Activated CD8-positive, alpha-beta memory T cell treated with anti-CD3 and anti-CD28 coated beads for 4 hours (primary cell): ENCODE results near the gene ZFYVE16.
A peak's percentile ranks its signal among the peaks of the same experiment; 100 is the strongest.
"Not testable (repeated sequence)": the region's sequence is repeated elsewhere in the genome, so short reads cannot be mapped to it uniquely, and the experiment has no call there.

Source experiments
- DNase-seq, 2 donors: peaks; one replicate each; pipeline ENCODE4 v3.0.0-alpha.2; 2020; ENCODE audit warnings: low read depth in 2 of 2

Gene ZFYVE16

DNA sequence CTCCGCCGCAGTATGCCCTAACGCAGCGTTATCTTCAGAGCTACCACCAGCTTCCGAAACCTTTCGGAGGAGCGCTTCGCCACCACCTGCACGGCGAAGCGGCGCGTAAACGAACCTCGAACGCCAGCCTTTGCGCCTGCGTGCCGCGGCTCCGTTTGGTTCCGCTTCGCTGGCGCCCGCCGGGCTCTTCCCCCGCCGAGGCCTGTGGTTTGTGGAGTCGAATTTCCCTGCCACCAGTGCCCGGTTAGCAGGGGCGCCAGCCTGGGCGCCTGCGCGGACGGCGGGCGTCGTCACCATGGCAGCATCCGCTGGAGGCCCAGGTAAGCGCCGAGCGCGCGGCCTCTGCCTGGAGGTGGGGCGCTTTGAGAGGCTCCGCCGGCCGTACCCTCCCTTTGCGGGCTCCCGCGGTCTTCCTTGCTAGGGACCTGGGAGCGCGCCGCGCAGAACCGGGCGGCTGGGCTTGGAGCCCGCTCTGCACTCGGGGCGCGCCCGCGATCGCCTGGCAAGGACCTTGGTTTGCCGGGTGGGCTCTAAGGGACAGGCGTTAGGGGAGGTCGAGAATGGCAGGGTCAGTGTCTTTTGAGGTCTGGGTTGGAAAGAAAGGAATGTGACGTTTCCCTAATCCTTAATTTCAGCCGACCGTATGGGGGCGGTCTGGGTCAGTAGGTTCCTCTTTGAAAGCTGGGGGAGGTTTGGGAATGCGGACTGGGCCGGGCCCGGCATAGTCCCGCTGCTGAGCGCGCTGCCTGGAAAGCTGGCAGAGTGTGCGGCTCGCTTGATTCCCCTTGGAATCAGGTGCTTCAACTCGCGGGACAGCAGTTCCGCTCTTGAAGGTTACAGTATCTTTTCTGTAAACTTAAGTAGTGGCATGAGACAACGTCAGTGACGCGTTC lies 80.2 kb downstream of the ZFYVE16 start, which contains the start of gene FAM151B:
Gene FAM151B (plus strand): TSS at position 272 of the 893 bp plus-strand sequence. CDS start 24 bp downstream, at position 296.
- peak; percentile 12 to 44 for DNase-seq

DNA sequence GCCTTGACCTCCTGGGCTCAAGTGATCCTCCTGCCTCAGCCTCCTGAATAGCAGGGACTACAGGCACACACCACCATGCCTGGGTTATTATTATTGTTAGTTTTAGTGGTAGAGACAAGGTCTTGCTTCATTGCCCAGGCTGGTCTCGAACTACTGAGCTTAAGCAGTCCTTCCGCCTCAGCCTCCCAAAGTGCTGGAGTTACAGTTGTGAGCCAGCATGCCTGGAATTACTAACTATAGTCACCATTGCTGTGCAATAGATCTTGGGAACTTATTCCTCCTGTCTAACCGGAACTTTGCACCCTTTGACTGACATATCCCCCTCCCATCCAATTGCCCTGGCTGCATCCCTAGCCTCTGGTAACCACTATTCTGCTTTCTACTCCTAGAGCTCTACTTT lies 83.4 kb downstream of the ZFYVE16 start:
- no peak for DNase-seq

DNA sequence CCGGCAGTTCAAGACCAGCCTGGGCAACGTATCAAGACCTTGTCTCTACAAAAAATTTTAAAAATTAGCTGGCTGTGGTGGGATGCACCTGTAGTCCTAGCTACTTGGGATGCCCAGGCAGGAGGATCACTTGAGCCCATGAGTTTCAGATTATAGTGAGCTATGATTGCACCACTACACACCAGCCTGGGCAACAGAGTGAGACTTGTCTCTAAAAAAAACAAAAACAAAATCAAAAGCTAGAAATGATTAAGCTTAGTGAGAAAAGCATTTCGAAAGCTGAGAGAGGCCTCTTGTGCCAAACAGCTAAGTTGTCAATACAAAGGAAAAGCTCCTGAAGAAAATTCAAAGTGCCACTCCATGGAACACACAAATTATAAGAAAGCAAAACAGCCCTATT lies 84.9 kb downstream of the ZFYVE16 start:
- no peak for DNase-seq

DNA sequence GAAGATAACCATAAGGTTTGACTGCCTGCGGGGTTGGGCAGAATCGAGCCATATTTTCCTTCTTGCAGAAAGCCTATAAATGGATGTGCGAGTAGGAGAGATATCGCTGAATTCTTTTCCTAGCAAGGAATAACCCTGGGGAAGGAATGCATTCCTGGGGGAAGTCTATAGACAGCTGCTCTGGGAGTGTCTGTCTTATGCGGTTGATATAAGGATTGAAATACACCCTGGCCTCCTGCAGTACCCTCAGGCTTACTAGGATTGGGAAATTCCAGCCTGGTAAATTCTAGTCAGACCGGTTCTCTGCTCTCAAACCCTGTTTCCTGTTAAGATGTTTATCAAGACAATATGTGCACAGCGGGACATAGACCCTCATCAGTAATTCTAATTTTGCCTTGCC lies 85.6 kb downstream of the ZFYVE16 start:
- DNase-seq = not testable (repeated sequence)

DNA sequence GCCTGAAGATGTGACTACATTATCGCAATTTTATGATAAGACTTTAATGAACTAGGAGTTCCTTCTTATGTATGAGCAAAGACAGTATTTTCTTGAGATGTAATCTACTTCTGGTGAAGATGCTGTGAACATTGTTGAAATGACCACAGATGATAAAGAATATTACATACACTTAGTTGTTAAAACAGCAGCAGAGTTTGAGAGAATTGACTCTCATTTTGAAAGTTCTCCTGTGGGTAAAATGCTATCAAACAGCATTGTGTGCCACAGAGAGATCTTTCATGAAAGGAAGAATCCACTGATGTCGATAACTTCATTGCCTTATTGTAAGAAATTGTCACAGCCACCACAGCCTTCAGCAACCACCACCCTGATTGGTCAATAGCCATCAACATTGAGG lies 88.0 kb downstream of the ZFYVE16 start:
- DNase-seq = no peak

DNA sequence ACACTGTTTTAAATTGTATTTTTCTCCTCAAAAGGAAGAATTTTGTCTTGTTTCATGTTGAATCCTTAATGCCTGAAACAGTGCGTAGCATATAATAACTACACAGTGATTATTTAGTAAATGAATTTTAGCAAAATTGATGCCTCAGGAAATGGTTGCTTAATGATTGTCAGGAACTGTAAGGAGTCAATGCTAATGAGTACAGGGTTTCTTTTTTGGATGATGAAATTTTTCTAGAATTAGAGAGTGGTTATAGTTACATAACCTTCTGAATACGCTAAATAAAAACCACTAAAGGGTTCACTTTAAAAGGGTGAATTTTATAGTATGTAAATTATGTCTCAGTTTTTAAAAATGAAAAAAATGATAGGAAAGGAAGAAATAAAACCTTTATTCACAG lies 94.9 kb downstream of the ZFYVE16 start:
- no peak for DNase-seq

DNA sequence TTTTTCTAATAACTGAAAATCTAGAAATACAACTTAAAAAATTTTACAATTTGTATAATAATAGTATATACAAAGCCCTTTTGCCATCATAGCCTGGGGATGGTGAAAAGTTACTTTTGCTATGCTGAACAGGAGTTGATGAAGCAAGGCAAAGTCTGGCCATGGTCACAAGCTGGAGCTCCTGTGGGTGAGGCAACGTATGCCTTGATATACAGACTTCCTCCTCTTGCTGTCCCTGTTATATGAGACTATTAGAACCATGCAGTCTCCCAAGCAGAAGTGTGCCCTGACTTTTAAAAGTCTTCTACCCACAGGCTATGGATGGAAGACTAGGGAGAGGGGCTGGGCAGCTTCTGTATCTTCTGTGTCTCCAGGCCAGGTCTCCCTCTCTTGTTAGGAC lies 95.8 kb downstream of the ZFYVE16 start:
- no peak for DNase-seq

DNA sequence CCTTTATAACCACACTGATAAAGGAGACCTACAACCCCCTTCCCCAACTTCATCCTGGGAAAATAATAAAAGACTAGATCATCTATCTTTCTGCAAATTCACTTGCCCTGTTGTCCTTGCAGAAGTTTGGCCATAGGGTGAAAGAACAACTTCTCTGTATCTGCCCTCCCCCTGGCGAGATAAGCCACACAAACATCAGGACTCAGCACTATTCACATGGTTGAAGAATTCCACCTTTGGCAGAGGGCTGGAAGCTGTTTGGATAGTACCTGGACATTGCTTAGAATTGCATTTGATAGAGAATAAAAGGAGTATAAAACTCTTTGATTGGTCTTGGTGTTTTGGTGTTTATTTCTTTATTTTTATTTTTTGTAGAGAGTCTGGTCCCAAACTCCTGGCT lies 97.0 kb downstream of the ZFYVE16 start:
- no peak for DNase-seq

DNA sequence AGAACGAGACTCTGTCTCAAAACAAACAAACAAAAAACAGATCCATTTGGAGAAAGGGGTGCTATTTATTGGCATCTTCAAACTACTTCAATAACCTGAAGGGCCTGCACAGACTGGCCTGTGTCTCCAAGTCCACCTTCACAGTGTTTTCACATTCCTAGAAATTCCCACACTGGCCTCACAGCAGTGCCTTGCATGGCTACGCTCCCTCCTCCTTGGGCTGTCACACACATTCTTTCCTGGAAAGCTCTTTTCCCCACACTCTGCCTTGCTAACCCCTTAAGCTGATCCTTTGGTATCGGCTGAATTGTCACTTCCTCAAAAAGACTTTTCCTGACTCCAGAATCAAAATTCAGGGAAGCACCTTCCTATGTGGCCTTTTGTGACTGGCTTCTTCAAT lies 99.8 kb downstream of the ZFYVE16 start:
- no peak for DNase-seq

DNA sequence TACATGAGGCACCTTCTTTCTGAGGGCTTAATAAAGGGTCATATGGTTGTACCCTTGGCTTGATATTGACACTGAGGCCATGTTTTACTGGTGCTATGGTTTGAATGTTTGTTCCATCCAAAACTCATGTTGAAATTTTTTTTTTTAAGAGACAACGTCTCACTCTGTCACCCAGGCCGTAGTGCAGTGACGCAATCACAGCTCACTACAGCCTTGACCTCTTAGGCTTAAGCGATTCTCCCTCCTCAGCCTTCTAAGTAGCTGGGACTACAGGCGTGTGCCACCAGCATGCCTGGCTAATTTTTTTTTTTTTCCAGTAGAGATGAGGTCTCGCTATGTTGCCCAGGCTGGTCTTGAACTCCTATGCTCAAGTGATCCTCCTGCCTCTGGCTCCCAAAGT lies 101.0 kb downstream of the ZFYVE16 start:
- no peak for DNase-seq

DNA sequence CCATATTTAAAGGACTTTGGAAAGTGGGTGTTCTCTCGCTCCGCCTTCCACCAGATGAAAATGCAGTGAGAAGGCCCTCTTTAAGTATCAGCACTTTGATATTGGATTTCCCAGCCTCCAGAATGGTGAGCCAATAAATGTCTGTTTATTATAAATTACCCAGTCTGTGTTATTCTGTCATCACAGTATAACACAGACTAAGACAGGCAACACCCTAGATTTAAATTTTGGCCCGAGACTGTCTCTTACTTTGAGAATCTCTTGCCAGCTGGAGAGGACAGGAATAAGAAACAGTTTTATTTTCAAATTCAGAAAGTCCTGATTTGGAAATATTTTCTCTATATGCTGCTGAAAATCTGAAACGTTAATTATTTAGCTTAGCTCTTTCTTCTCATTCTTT lies 101.5 kb downstream of the ZFYVE16 start:
- DNase-seq = no peak

DNA sequence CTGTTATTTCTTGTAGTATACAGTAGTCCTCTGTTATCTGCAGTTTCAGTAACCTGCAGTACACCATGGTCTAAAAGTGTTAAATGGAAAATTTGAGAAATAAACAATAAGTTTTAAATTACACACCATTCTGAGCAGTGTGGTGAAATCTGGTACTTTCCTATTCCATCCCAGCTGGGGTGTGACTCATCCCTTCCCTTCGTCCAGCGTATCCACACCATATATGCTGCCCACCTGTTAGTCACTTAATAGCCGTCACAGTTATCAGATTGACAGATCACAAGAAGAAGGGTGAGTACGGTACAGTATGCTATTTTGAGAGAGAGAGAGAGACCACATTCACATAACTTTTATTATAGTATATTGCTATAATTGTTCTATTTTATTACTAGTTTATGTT lies 109.0 kb downstream of the ZFYVE16 start:
- no peak for DNase-seq
